IMR-90 (cell line): ENCODE results near the gene TRIM32.

Experiments used
- BHLHE40 ChIP-seq: fragments of 150-350 bp; IDR thresholded peaks from 2 replicates; pipeline ENCODE4 v1.6.1; 2016; ENCODE audit warnings: mild to moderate bottlenecking, low read depth, low read length
- CTCF ChIP-seq: conservative IDR thresholded peaks from 2 replicates; pipeline ENCODE4 v1.5.1; 2012; ENCODE audit warnings: mild to moderate bottlenecking, low read depth, low read length, improper control_type of control experiment
- ELK1 ChIP-seq: fragments of 150-350 bp; IDR thresholded peaks from 2 replicates; pipeline ENCODE4 v1.6.1; 2016; ENCODE audit warnings: low read depth, mild to moderate bottlenecking, low read length, moderate library complexity, borderline replicate concordance
- MXI1 ChIP-seq: IDR thresholded peaks from 2 replicates; pipeline ENCODE4 v1.6.1; 2012; ENCODE audit warnings: low read depth, mild to moderate bottlenecking, low read length, moderate library complexity, borderline replicate concordance
- POLR2A ChIP-seq: IDR thresholded peaks from 2 replicates; pipeline ENCODE4 v1.6.1; 2012; ENCODE audit warnings: mild to moderate bottlenecking, low read depth, low read length
- RCOR1 ChIP-seq: IDR thresholded peaks from 2 replicates; pipeline ENCODE4 v1.6.1; 2012; ENCODE audit warnings: mild to moderate bottlenecking, low read length, improper control_type of control experiment; ENCODE audit not compliant: insufficient replicate concordance

- no peak for TF ChIP-seq MXI1
- no peak for TF ChIP-seq CTCF
- no peak for TF ChIP-seq RCOR1
- no peak for TF ChIP-seq POLR2A
- no peak for TF ChIP-seq ELK1
- TF ChIP-seq BHLHE40, result no peak
Observed at GRCh38 chr9:116703634-116704033, 16.5 kb downstream of the TRIM32 start.
